ENCODE results near the gene FBXO22. TPM values are rescaled to one million over a fixed set of nuclear protein-coding genes. Genes with fewer than 3 reads are reported as not detected.

Gene FBXO22
- 70.1 and 77.3 TPM in 2 replicates for total RNA-seq (2014; rRNA removed; shearing (Covaris generic))

GRCh38 chr15:75903331-75904239, at the start of gene FBXO22:
TSS of gene FBXO22 (plus strand) at chr15:75903878. CDS start at chr15:75903964, 86 bp downstream.

Small RNA genes lying within 50 kb of the gene (small RNA-seq; reads per million reads assigned to genes)
- gene RN7SL510P: not detected

Other genes starting within 250 kb of the FBXO22 start
- gene CSPG4, start 191.0 kb upstream of the FBXO22 start, total RNA-seq (2014; rRNA removed; shearing (Covaris generic)): 257 and 268 TPM in 2 replicates
- 18.0 and 22.7 TPM in 2 replicates for gene UBE2Q2, start 60.4 kb upstream of the FBXO22 start, total RNA-seq (2014; rRNA removed; shearing (Covaris generic))
- gene NRG4, start 108.5 kb downstream of the FBXO22 start, total RNA-seq (2014; rRNA removed; shearing (Covaris generic)): not detected in 2 replicates
- 0.30 TPM in 1 of 2 replicates, not detected in the other for gene TMEM266, start 156.1 kb downstream of the FBXO22 start, total RNA-seq (2014; rRNA removed; shearing (Covaris generic))

Measured in A375 (cell line).